Measurements from ENCODE around the gene GPHN.
"Not testable (repeated sequence)": the region's sequence is repeated elsewhere in the genome, so short reads cannot be mapped to it uniquely, and the experiment has no call there.

- not testable (repeated sequence) for TF ChIP-seq CTCF, POLR2A (IDR thresholded peaks at IDR 0.05)
Observed at GRCh38 chr14:66545191-66545590, 37.2 kb downstream of the GPHN start.
